Measurements from ENCODE around the gene SNN. TPM values are rescaled to one million over a fixed set of nuclear protein-coding genes. Genes with fewer than 3 reads are reported as not detected.

Gene SNN
- total and polyA plus RNA-seq, 10 donors = 22.3 to 59.5 (median 48.7) TPM

GRCh38 chr16:11698271-11698689, 30.0 kb downstream of the SNN start:
- no peaks in the 10 kb centered on the region for H3K9me3 ChIP-seq
- TF ChIP-seq POLR2A (IDR thresholded peaks at IDR 0.05) = no peak
- no peak for TF ChIP-seq POLR2AphosphoS5 (IDR thresholded peaks at IDR 0.05)
- TF ChIP-seq CTCF (IDR thresholded peaks at IDR 0.05 in 8 of 11, conservative IDR thresholded peaks at IDR 0.05 in 3 of 11) = no peak
- H3K4me3 ChIP-seq = no peak overlapping the region
- DNase-seq = no peak
- peaks cover 0 to 66% (median 15%) of the 10 kb centered on the region in 6 donors for H3K4me1 ChIP-seq
- WGBS, 5 donors = 55 to 72% (median 69%) methylated on average over 7 of the region's 7 CpGs
- no peaks in the 10 kb centered on the region for H3K27me3 ChIP-seq (replicated peaks in 1 of 7)
- intact Hi-C loops (cut with DNase I; ENCODE audit: low total_unique reads) = no loop called here
- H3K27ac ChIP-seq = peak overlapping the region in 2 of 8 donors; percentile 16 to 88
- H3K36me3 ChIP-seq = peaks cover 0 to 97% (median 57%) of the 10 kb centered on the region in 6 donors

GRCh38 chr16:11699234-11699894, 31.1 kb downstream of the SNN start:
- no peaks in the 10 kb centered on the region for H3K9me3 ChIP-seq
- H3K27me3 ChIP-seq (replicated peaks in 1 of 7) = no peaks in the 10 kb centered on the region
- H3K4me3 ChIP-seq = no peak overlapping the region
- 85 to 95% (median 90%) methylated on average over 10 of the region's 10 CpGs for WGBS, 5 donors
- peak overlapping the region in 5 of 8 donors; percentile 63 to 88 (median 72) for H3K27ac ChIP-seq
- peaks cover 0 to 99% (median 60%) of the 10 kb centered on the region in 6 donors for H3K36me3 ChIP-seq
- intact Hi-C loops (cut with DNase I; ENCODE audit: low total_unique reads) = no loop called here
- TF ChIP-seq POLR2AphosphoS5 (IDR thresholded peaks at IDR 0.05) (no peak), POLR2A (IDR thresholded peaks at IDR 0.05) (no peak), CTCF (IDR thresholded peaks at IDR 0.05 in 8 of 11, conservative IDR thresholded peaks at IDR 0.05 in 3 of 11) (no peak)
- peaks cover 0 to 73% (median 15%) of the 10 kb centered on the region in 6 donors for H3K4me1 ChIP-seq
- DNase-seq = no peak

- no peak for DNase-seq
- Histone ChIP-seq H3K27ac (peak overlapping the region in 7 of 8 donors; percentile 17 to 88 (median 67)), H3K4me3 (peak overlapping the region in 1 of 8 donors; percentile 16), H3K36me3 (peaks cover 0 to 88% (median 49%) of the 10 kb centered on the region in 6 donors), H3K9me3 (no peaks in the 10 kb centered on the region), H3K4me1 (peaks cover 0 to 71% (median 15%) of the 10 kb centered on the region in 6 donors), H3K27me3 (replicated peaks in 1 of 7) (no peaks in the 10 kb centered on the region)
- TF ChIP-seq POLR2AphosphoS5 (IDR thresholded peaks at IDR 0.05) = peak in 1 of 3 donors; percentile 14
- no peak for TF ChIP-seq POLR2A (IDR thresholded peaks at IDR 0.05)
- TF ChIP-seq CTCF (IDR thresholded peaks at IDR 0.05 in 8 of 11, conservative IDR thresholded peaks at IDR 0.05 in 3 of 11) = no peak
- WGBS, 5 donors = 45 to 68% (median 55%) methylated on average over 9 of the region's 9 CpGs
- intact Hi-C loops (cut with DNase I; ENCODE audit: low total_unique reads) = no loop called here
Measured at GRCh38 chr16:11700264-11701029, 32.2 kb downstream of the SNN start.
